Neutrophil (primary cell): ENCODE results near the gene HOXC6.

Source experiments
- H3K27ac ChIP-seq: fragments of 200-600 bp; sonication (generic); 2 replicates; pipeline ENCODE4 v1.5.1; 2016; ENCODE audit warnings: mild to moderate bottlenecking, moderate library complexity
- H3K27me3 ChIP-seq: fragments of 200-600 bp; sonication (generic); 2 replicates; pipeline ENCODE4 v1.6.0; 2016; ENCODE audit warnings: mild to moderate bottlenecking
- H3K36me3 ChIP-seq: fragments of 200-600 bp; sonication (generic); 2 replicates; pipeline ENCODE4 v1.5.1; 2017
- H3K4me1 ChIP-seq, 2 experiments: fragments of 200-600 bp in 1 of 2; sonication (generic) in 1 of 2; 1 replicate in 1 of 2; 2 replicates in 1 of 2; pipeline versions ENCODE4 v1.5.1 to v1.6.1; 2013 to 2016; ENCODE audit warnings: low read depth in 1 of 2, low read length in 1 of 2, mild to moderate bottlenecking in 1 of 2, moderate library complexity in 1 of 2; ENCODE audit not compliant: control insufficient read depth in 1 of 2, insufficient read depth in 1 of 2
- H3K4me3 ChIP-seq, 2 experiments: fragments of 200-600 bp in 1 of 2; sonication (generic) in 1 of 2; 1 replicate in 1 of 2; 2 replicates in 1 of 2; pipeline ENCODE4 v1.5.1; 2013 to 2016; ENCODE audit warnings: low read depth in 1 of 2, low read length in 1 of 2, mild to moderate bottlenecking in 1 of 2, moderate library complexity in 1 of 2
- H3K9me3 ChIP-seq: fragments of 200-600 bp; sonication (generic); 2 replicates; pipeline ENCODE4 v1.5.1; 2016
- TF ChIP-seq, protein P1 (sequence below): fragments of 200-600 bp; sonication (generic); IDR thresholded peaks from 2 replicates; pipeline ENCODE4 v1.5.1; 2016; ENCODE audit warnings: antibody characterized with exemption

The HOXC6 gene

GRCh38 chr12:54052438-54053002 lies 24.3 kb downstream of the HOXC6 start:
- H3K9me3 ChIP-seq: no peaks in the 10 kb centered on the region
- no peaks in the 10 kb centered on the region for H3K4me1 ChIP-seq
- H3K4me3 ChIP-seq: no peak overlapping the region
- TF ChIP-seq, protein P1, sequence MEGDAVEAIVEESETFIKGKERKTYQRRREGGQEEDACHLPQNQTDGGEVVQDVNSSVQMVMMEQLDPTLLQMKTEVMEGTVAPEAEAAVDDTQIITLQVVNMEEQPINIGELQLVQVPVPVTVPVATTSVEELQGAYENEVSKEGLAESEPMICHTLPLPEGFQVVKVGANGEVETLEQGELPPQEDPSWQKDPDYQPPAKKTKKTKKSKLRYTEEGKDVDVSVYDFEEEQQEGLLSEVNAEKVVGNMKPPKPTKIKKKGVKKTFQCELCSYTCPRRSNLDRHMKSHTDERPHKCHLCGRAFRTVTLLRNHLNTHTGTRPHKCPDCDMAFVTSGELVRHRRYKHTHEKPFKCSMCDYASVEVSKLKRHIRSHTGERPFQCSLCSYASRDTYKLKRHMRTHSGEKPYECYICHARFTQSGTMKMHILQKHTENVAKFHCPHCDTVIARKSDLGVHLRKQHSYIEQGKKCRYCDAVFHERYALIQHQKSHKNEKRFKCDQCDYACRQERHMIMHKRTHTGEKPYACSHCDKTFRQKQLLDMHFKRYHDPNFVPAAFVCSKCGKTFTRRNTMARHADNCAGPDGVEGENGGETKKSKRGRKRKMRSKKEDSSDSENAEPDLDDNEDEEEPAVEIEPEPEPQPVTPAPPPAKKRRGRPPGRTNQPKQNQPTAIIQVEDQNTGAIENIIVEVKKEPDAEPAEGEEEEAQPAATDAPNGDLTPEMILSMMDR: no peak
- no peaks in the 10 kb centered on the region for H3K36me3 ChIP-seq
- H3K27ac ChIP-seq: no peak overlapping the region
- peaks cover 100% of the 10 kb centered on the region for H3K27me3 ChIP-seq

DNA sequence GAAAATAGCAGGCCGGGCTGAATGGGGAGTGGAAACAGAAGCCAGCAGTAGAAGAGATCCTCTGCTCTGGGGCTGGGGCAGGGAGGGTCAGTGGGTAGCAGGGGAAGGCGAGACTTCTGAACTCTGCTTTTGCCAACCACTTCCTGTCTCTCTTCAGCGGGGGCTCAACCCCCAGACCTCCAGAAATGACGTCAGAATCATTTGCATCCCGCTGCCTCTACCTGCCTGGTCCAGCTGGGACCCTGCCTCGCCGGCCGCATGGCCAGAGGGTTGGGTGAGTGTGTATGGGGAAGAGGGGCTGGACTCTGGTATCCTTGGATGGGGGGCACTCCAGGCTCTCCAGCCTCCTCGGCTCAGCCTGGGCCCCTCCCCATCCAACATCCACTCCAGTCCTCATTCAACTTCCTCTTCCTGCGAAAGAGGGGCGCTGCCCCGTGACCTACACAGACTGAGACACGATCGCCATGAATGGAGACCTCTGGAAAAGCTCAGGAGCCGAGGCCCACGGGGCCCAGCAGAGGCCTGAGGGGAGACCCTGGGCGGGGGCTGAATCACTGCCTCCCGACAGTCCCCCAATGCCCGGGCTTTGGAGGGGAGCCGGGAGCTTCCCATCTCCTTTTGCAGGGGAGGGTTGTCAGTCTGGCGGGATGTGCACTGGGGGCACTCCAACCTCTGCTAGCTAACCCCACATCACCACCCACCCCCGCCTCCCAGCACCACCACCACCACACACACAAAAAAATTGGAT lies 24.9 kb downstream of the HOXC6 start:
- Histone ChIP-seq H3K9me3 (no peaks in the 10 kb centered on the region), H3K4me3 (no peak overlapping the region), H3K36me3 (no peaks in the 10 kb centered on the region), H3K4me1 (no peaks in the 10 kb centered on the region), H3K27me3 (peaks cover 100% of the 10 kb centered on the region), H3K27ac (no peak overlapping the region)
- TF ChIP-seq, protein P1: no peak

GRCh38 chr12:54053751-54054741 lies 25.8 kb downstream of the HOXC6 start, which contains the start of gene HOXC4:
Gene HOXC4 (plus strand): TSS chr12:54053835. CDS start chr12:54053923, 88 bp downstream.
- H3K27ac ChIP-seq: no peak within 1 kb of the TSS
- H3K4me1 ChIP-seq: no peaks in the 10 kb centered on the region

DNA sequence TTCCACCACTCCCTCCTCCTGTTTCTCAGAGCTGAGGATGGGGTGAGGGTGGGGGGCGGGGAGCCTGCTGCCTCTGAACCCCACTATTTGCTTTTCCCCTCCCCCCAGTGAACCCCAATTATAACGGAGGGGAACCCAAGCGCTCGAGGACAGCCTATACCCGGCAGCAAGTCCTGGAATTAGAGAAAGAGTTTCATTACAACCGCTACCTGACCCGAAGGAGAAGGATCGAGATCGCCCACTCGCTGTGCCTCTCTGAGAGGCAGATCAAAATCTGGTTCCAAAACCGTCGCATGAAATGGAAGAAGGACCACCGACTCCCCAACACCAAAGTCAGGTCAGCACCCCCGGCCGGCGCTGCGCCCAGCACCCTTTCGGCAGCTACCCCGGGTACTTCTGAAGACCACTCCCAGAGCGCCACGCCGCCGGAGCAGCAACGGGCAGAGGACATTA lies 26.5 kb downstream of the HOXC6 start:
- no peak overlapping the region for H3K27ac ChIP-seq

More at GRCh38 chr12:54053751-54054741, 25.8 kb downstream of the HOXC6 start, which contains the start of gene HOXC4:
- no peaks in the 10 kb centered on the region for H3K36me3 ChIP-seq
- H3K27me3 ChIP-seq: peaks cover 100% of the 10 kb centered on the region
- no peaks in the 10 kb centered on the region for H3K9me3 ChIP-seq
- no peak within 1 kb of the TSS for H3K4me3 ChIP-seq
- TF ChIP-seq, protein P1: no peak

DNA sequence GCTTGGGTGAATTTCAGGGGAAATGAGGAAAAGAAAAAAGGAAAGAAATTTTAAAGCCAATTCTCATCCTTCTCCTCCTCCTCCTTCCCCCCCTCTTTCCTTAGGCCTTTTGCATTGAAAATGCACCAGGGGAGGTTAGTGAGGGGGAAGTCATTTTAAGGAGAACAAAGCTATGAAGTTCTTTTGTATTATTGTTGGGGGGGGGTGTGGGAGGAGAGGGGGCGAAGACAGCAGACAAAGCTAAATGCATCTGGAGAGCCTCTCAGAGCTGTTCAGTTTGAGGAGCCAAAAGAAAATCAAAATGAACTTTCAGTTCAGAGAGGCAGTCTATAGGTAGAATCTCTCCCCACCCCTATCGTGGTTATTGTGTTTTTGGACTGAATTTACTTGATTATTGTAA lies 27.3 kb downstream of the HOXC6 start:
- H3K27ac ChIP-seq: no peak overlapping the region
- peaks cover 100% of the 10 kb centered on the region for H3K27me3 ChIP-seq
- no peak overlapping the region for H3K4me3 ChIP-seq
- no peaks in the 10 kb centered on the region for H3K9me3 ChIP-seq
- TF ChIP-seq, protein P1: no peak
- H3K4me1 ChIP-seq: no peaks in the 10 kb centered on the region
- H3K36me3 ChIP-seq: no peaks in the 10 kb centered on the region

More for the DNA sequence above, 26.5 kb downstream of the HOXC6 start:
- H3K9me3 ChIP-seq: no peaks in the 10 kb centered on the region
- H3K27me3 ChIP-seq: peaks cover 100% of the 10 kb centered on the region
- no peaks in the 10 kb centered on the region for H3K36me3 ChIP-seq
- no peak overlapping the region for H3K4me3 ChIP-seq
- H3K4me1 ChIP-seq: no peaks in the 10 kb centered on the region
- TF ChIP-seq, protein P1: no peak
